Measurements from ENCODE around the gene KCTD2.

KCTD2 gene

DNA sequence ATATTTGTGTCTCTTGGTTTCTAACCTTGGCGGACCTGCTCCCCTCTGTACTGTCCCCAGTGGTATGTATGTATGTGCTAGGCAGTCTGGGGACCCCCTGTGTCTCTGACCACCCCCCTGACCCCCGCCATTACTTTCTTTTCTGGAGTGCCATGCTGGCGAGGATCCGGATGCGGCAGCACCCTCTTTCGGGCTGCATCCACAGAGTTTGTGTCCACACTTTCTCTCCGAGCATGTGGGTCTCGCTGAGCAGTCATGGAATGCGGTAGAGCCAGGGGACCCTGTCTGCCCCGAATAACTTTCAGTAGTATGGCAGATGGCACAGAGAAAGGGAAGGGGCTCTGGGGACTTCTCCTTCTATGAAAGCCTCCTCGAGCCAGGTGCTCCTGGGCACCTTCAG, 17.0 kb downstream of the KCTD2 start:
- H3K4me3 ChIP-seq (ENCODE audit: low read depth, low read length), result no peak overlapping the region
- no peak for DNase-seq (ENCODE audit: low read depth)
- in situ Hi-C loops (cut with HindIII; ENCODE audit: low sequenced_read_pairs), result no loop called here
- TF ChIP-seq, protein P1, sequence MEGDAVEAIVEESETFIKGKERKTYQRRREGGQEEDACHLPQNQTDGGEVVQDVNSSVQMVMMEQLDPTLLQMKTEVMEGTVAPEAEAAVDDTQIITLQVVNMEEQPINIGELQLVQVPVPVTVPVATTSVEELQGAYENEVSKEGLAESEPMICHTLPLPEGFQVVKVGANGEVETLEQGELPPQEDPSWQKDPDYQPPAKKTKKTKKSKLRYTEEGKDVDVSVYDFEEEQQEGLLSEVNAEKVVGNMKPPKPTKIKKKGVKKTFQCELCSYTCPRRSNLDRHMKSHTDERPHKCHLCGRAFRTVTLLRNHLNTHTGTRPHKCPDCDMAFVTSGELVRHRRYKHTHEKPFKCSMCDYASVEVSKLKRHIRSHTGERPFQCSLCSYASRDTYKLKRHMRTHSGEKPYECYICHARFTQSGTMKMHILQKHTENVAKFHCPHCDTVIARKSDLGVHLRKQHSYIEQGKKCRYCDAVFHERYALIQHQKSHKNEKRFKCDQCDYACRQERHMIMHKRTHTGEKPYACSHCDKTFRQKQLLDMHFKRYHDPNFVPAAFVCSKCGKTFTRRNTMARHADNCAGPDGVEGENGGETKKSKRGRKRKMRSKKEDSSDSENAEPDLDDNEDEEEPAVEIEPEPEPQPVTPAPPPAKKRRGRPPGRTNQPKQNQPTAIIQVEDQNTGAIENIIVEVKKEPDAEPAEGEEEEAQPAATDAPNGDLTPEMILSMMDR (IDR thresholded peaks at IDR 0.05; ENCODE audit: low read depth, low read length, missing control alignments), result no peak

DNA sequence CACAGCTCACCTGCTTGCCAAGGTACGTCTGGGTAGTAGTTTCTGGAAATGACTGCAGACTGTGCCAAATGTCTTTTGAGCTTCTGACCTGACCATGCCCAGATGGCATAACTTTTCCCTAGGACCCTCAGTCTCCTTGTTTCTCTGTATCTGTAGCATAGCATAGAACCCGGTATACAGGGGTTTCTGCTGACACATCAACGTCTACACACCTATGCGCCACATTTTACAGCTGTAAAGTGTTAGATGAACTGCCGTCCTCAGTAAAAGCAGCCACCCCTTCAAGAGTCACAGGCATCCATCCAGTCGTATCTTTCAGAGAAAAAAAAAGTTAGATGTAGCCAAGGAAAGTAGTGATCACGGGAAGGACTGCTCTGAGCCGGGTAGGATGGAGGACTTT, 17.4 kb downstream of the KCTD2 start:
- in situ Hi-C loops (cut with HindIII; ENCODE audit: low sequenced_read_pairs), result no loop called here
- TF ChIP-seq, protein P1 (IDR thresholded peaks at IDR 0.05; ENCODE audit: low read depth, low read length, missing control alignments), result no peak
- no peak for DNase-seq (ENCODE audit: low read depth)
- no peak overlapping the region for H3K4me3 ChIP-seq (ENCODE audit: low read depth, low read length)

DNA sequence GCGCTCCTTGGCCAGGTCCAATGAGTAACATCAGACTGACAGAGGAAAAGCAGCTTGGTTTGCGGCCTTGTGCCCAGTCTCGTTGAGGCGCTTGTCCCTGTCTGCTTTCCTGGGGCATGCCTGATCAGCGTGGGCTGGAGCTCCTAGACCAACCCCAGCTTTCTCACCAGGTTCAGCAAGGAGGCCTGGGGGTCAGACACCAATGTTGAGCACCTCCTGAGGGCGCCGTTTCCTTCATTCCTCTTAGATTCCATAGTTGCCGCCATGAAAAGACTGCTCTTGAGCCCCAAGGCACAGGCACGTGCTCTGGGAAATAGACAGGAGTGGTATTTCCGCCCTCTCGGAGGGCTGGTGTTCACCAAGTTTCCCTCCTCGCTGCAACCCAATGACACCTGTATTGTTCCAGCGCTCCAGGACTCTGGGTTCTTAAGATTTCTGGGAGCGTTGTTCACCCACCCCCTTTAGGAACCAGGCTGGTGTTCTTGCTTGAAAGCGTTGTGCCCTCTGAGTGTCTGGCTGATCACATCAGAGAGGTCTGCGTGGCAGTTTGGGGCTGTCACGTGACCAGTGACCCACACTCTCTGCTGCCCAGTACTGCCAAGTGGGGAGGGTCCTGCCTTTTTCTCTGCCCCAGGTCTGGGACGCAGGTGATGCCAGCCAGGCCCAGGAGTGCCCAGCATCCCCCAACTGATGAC, 18.0 kb downstream of the KCTD2 start:
- in situ Hi-C loops (cut with HindIII; ENCODE audit: low sequenced_read_pairs), result no loop called here
- TF ChIP-seq, protein P1 (IDR thresholded peaks at IDR 0.05; ENCODE audit: low read depth, low read length, missing control alignments), result no peak
- no peak for DNase-seq (ENCODE audit: low read depth)
- H3K4me3 ChIP-seq (ENCODE audit: low read depth, low read length), result no peak overlapping the region

DNA sequence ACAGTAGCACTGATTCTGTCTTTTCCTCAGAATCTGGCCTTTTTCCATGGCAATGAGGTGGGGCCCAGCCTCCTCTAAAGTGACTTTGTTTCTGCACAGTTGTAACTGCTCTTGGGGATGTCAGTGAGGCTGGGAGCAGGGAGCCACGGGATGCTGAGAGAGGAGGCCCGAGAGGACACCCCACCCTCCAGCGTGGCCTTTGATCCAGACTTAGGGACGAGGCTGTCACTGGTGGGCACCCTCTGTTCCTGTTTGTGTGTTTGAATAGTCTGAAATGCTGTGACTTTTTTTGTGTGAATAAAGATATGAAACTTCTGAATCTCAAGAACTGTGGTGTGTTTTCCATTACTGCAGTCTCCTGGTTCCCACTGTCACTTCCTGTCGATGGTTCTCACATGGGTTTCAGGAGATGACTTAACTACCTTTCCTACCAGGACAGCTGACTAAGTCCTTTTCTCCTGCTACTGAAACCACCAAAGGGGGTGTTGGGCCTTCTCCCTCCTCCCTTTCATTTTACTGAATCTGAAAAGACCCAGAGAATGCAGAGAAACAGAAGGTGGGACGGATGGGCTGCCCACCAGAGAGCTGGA, 18.6 kb downstream of the KCTD2 start:
- TF ChIP-seq, protein P1 (IDR thresholded peaks at IDR 0.05; ENCODE audit: low read depth, low read length, missing control alignments), result no peak
- no peak for DNase-seq (ENCODE audit: low read depth)
- H3K4me3 ChIP-seq (ENCODE audit: low read depth, low read length), result no peak overlapping the region
- in situ Hi-C loops (cut with HindIII; ENCODE audit: low sequenced_read_pairs), result no loop called here

DNA sequence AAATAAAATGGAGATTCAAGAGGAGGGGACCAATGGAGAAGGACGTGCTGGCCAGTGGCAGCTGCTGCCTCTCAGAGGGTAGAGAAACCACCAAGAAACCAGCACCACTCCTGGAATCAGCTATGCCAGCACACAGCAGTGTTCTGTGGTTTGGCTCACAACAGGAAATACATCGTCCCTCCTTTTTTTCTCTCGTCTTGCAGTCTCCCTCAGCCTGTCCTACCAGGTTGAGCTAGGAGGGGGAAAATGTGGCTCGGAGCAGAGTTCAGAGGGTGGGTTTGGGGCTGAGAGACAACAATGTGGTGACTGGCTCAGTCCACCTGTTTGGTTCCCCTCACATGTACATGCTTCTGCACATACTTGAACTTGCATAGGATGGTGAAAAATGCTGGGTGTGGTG, 20.8 kb downstream of the KCTD2 start:
- no peak overlapping the region for H3K4me3 ChIP-seq (ENCODE audit: low read depth, low read length)
- DNase-seq (ENCODE audit: low read depth), result no peak
- in situ Hi-C loops (cut with HindIII; ENCODE audit: low sequenced_read_pairs), result no loop called here
- TF ChIP-seq, protein P1 (IDR thresholded peaks at IDR 0.05; ENCODE audit: low read depth, low read length, missing control alignments), result no peak

DNA sequence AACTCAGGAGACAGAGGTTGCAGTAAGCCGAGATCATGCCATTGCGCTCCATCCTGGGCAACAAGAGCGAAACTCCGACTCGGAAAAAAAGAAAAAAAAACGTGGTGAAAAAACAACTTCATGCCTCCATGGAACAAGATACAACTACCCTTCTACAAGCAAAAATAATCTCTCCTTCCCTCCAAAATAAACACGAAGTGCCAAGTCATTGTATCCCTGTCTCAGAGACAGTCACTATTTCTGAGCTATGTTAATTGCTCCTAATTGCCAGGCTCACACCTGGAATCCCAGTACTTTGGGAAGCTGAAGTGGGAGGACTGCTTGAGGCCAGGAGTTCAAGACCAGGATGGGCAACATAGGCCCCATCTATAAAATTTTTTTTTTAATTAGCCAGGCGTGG, 21.7 kb downstream of the KCTD2 start:
- no peak overlapping the region for H3K4me3 ChIP-seq (ENCODE audit: low read depth, low read length)
- in situ Hi-C loops (cut with HindIII; ENCODE audit: low sequenced_read_pairs), result no loop called here
- TF ChIP-seq, protein P1 (IDR thresholded peaks at IDR 0.05; ENCODE audit: low read depth, low read length, missing control alignments), result no peak
- DNase-seq (ENCODE audit: low read depth), result no peak

Measured in astrocyte of the cerebellum (primary cell).